Hepatocyte (in vitro differentiated cells): ENCODE results near the gene HSD11B1L.

ENCODE experiments used
- EZH2 ChIP-seq: fragments of 200-600 bp; sonication (generic); IDR thresholded peaks from 2 replicates; pipeline ENCODE4 v1.6.1; 2016; ENCODE audit warnings: antibody characterized with exemption, mild to moderate bottlenecking, borderline replicate concordance
- TF ChIP-seq, protein P1 (sequence below): fragments of 200-600 bp; sonication (generic); IDR thresholded peaks from 2 replicates; pipeline ENCODE4 v1.5.1; 2016; ENCODE audit warnings: antibody characterized with exemption, mild to moderate bottlenecking; ENCODE audit not compliant: poor library complexity

DNA sequence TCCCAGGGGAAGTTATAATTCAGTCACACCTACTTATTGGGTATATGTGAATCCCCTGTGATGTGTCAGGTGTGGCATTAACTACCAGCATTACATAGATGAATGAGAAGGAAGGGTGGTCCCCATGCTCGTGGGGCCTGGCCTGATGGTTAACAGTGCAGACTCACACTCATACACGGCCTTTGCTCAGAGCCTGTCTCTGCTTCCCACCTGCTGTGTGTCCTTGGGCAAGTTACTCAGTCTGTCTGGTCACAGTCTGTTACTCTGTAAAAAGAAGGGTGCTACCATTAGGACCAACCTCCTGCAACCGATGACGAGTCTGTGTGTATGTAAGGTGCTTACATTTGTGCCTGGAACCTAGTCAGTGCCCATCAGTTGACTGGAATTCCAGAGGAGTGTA is 34.1 kb upstream of the HSD11B1L start:
- TF ChIP-seq, protein P1, sequence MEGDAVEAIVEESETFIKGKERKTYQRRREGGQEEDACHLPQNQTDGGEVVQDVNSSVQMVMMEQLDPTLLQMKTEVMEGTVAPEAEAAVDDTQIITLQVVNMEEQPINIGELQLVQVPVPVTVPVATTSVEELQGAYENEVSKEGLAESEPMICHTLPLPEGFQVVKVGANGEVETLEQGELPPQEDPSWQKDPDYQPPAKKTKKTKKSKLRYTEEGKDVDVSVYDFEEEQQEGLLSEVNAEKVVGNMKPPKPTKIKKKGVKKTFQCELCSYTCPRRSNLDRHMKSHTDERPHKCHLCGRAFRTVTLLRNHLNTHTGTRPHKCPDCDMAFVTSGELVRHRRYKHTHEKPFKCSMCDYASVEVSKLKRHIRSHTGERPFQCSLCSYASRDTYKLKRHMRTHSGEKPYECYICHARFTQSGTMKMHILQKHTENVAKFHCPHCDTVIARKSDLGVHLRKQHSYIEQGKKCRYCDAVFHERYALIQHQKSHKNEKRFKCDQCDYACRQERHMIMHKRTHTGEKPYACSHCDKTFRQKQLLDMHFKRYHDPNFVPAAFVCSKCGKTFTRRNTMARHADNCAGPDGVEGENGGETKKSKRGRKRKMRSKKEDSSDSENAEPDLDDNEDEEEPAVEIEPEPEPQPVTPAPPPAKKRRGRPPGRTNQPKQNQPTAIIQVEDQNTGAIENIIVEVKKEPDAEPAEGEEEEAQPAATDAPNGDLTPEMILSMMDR = no peak
- no peak for TF ChIP-seq EZH2
